Heart left ventricle (tissue), 16 donors: ENCODE data around the gene PSMB4. TPM values are rescaled to one million over a fixed set of nuclear protein-coding genes. Genes with fewer than 3 reads are reported as not detected.
A peak's percentile ranks its signal among the peaks of the same experiment; 100 is the strongest.
"Not testable (repeated sequence)": the region's sequence is repeated elsewhere in the genome, so short reads cannot be mapped to it uniquely, and the experiment has no call there.

Experiments used
- ATAC-seq, 4 donors: fragments of 200-7000 bp; cut with Tn5 transposase; one replicate each; pipeline ENCODE4 v1.9.1; 2020 to 2022; ENCODE audit warnings: moderate library complexity in 4 of 4, mild to moderate bottlenecking in 3 of 4, moderate number of reproducible peaks in 1 of 4
- DNase-seq, 5 donors: peaks; one replicate each; pipeline ENCODE4 v3.0.0-alpha.2; 2020
- H3K27ac ChIP-seq, 12 donors: fragments of 200-600 bp; sonication (generic) in 4 of 12; one replicate each; pipeline versions ENCODE4 v1.5.0 to v1.8.0; 2016 to 2022; ENCODE audit warnings: mild to moderate bottlenecking in 2 of 12
- H3K27me3 ChIP-seq, 9 donors: fragments of 200-600 bp; sonication (generic) in 2 of 9; one replicate each; pipeline versions ENCODE4 v1.5.1 to v1.8.0; 2016 to 2022; ENCODE audit warnings: mild to moderate bottlenecking in 3 of 9
- H3K36me3 ChIP-seq, 9 donors: fragments of 200-600 bp; sonication (generic) in 2 of 9; one replicate each; pipeline versions ENCODE4 v1.5.0 to v1.8.0; 2018 to 2022; ENCODE audit warnings: mild to moderate bottlenecking in 2 of 9
- H3K4me1 ChIP-seq, 12 donors: fragments of 200-600 bp; sonication (generic) in 4 of 12; one replicate each; pipeline versions ENCODE4 v1.5.0 to v1.8.0; 2016 to 2022; ENCODE audit warnings: mild to moderate bottlenecking in 3 of 12
- H3K4me3 ChIP-seq, 12 donors: fragments of 200-600 bp; sonication (generic) in 4 of 12; one replicate each; pipeline versions ENCODE4 v1.5.0 to v1.8.0; 2017 to 2022; ENCODE audit warnings: mild to moderate bottlenecking in 9 of 12, moderate library complexity in 4 of 12
- H3K9me3 ChIP-seq, 12 donors: fragments of 200-600 bp; sonication (generic) in 4 of 12; one replicate each; pipeline versions ENCODE4 v1.5.0 to v1.8.0; 2016 to 2022; ENCODE audit warnings: mild to moderate bottlenecking in 1 of 12
- CTCF ChIP-seq, 12 donors: fragments of 200-600 bp; sonication (generic) in 4 of 12; IDR thresholded peaks; one replicate each; pipeline versions ENCODE4 v1.5.0 to v1.8.0; 2018 to 2022; ENCODE audit warnings: antibody characterized with exemption in 12 of 12, mild to moderate bottlenecking in 5 of 12
- POLR2A ChIP-seq, 2 donors: fragments of 450-650 bp; IDR thresholded peaks; one replicate each; pipeline ENCODE4 v1.6.1; 2017; ENCODE audit warnings: antibody characterized with exemption in 2 of 2, mild to moderate bottlenecking in 2 of 2, moderate library complexity in 2 of 2
- WGBS, 4 donors: extraction: QIAGEN DNeasy Blood & Tissue Kit in 2 of 4; methylation state at CpG; one replicate each; pipeline versions ENCODE4 v1.1.5 to v1.1.7; 2013 to 2018; 5-methylcytosine and 5-hydroxymethylcytosine counted together
- intact Hi-C, 10 donors: fragments of 100-400 bp; cut with DNase I; formaldehyde crosslinking; loops; one replicate each; pipeline versions ENCODE4 v1.11.1 to v1.14.2; 2022
- polyA plus RNA-seq, 2 donors: library from polyadenylated mRNA; stranded (reverse); fragments of 200-250 nt; gene quantifications; one replicate each; pipeline ENCODE4 v1.2.3, GENCODE V29; 2013
- total RNA-seq, 9 donors: library from RNA; depleted of rRNA in 2 of 9; stranded (reverse); fragments of >200 nt in 2 of 9; fragmentation: NEBNext Ultra II Directional in 3 of 9; extraction: Animal tissue kit (Norgen Biotek cat#: 25700) in 3 of 9; gene quantifications; one replicate each; pipeline versions ENCODE4 v1.1.0 to v1.2.4, GENCODE V29; 2016 to 2023
- donor health status: ischemic (EF 13 %, LVEDD 7.1; RV severe dilation, severe dysfunction).
- donor health status: healthy with polysubstance abuse.
- donor health status: DM: no; HTN: yes; CAD: no.
- donor health status: DM: no; HTN: no; CAD: no.
- donor health status: ischemic (EF 25% LVEDD 6.9; RV normal size, moderate dysfunction).
- donor health status: ischemic (EF 25% LVEDD 5.7; RV mildly dilated, moderate dysfunction).
- donor health status: healthy.
- donor health status: DM: yes; HTN: yes; CAD: no.
- donor health status: ischemic (EF 35%, LVEDD 5.7; RV mildly dilated, moderate dysfunction).
- donor health status: nonischemic (EF 11% LVEDD 7.7; RV severe dilation, severe dysfunction).
- donor health status: DM: yes; HTN: yes; CAD: no.
- donor health status: PGD.
- donor health status: ischemic (EF 29% LVEDD 5.4; RV normal size, mild dysfunction).
- donor health status: nonischemic (EF 23%, LVEDD 6.1; RV moderate dilation, normal function).

PSMB4 gene
- total and polyA plus RNA-seq, 11 donors = 173 to 367 (median 212) TPM

DNA sequence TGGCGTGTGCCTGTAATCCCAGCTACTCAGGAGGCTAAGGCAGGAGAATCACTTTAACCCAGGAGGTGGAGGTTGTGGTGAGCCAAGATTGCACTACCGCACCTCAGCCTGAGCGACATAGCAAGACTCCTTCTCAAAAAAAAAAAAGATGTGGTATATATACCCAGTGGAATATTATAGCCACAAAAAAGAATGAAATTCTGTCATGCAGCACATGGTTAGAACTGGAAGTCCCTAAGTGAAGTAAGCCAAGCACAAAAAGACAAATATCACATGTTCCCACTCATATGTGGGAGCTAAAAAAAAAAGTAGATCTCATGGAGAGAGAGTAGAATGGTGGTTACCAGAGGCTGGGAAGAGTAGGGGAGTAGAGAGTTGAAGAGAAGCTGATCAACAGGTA lies 18.7 kb downstream of the PSMB4 start:
- no peak for TF ChIP-seq CTCF (IDR thresholded peaks at IDR 0.05)
- TF ChIP-seq POLR2A (IDR thresholded peaks at IDR 0.05) = no peak
- ATAC-seq (no peak), DNase-seq (no peak)
- Histone ChIP-seq H3K27ac (no peak overlapping the region), H3K36me3 (peaks cover 0 to 100% (median 93%) of the 10 kb centered on the region in 9 donors), H3K9me3 (no peaks in the 10 kb centered on the region), H3K4me3 (no peak overlapping the region), H3K27me3 (no peaks in the 10 kb centered on the region), H3K4me1 (no peaks in the 10 kb centered on the region)
- intact Hi-C loops = no loop called here
- 92 to 98% (median 97%) methylated on average over 3 of the region's 3 CpGs for WGBS, 4 donors

GRCh38 chr1:151419819-151420218 lies 20.4 kb downstream of the PSMB4 start:
- 72 to 97% (median 87%) methylated on average over 5 of the region's 5 CpGs for WGBS, 4 donors
- Histone ChIP-seq H3K9me3 (no peaks in the 10 kb centered on the region), H3K4me1 (peaks cover 0 to 3% (median 0%) of the 10 kb centered on the region in 12 donors), H3K27me3 (no peaks in the 10 kb centered on the region), H3K4me3 (no peak overlapping the region), H3K36me3 (peaks cover 0 to 100% (median 93%) of the 10 kb centered on the region in 9 donors), H3K27ac (no peak overlapping the region)
- intact Hi-C loops = no loop called here
- no peak for DNase-seq
- TF ChIP-seq CTCF (IDR thresholded peaks at IDR 0.05) (no peak), POLR2A (IDR thresholded peaks at IDR 0.05) (no peak)
- ATAC-seq = no peak

- H3K9me3 ChIP-seq = no peaks in the 10 kb centered on the region
- no peak overlapping the region for H3K4me3 ChIP-seq
- no peaks in the 10 kb centered on the region for H3K27me3 ChIP-seq
- intact Hi-C loops = no loop called here
- peak overlapping the region in 1 of 12 donors; percentile 19 for H3K27ac ChIP-seq
- no peak for DNase-seq
- whole genome bisulfite sequencing, 4 donors = 43 to 53% (median 49%) methylated on average over 2 of the region's 2 CpGs
- ATAC-seq = peak in 1 of 4 donors; percentile 38
- H3K36me3 ChIP-seq = peaks cover 0 to 100% (median 100%) of the 10 kb centered on the region in 9 donors
- peaks cover 0 to 13% (median 0%) of the 10 kb centered on the region in 12 donors for H3K4me1 ChIP-seq
- TF ChIP-seq CTCF (IDR thresholded peaks at IDR 0.05) (no peak), POLR2A (IDR thresholded peaks at IDR 0.05) (no peak)
Observed at GRCh38 chr1:151425103-151425502, 25.7 kb downstream of the PSMB4 start.

- DNase-seq (no peak), ATAC-seq (no peak)
- 92 to 96% (median 94%) methylated on average over 7 of the region's 7 CpGs for WGBS, 4 donors
- Histone ChIP-seq H3K4me1 (peaks cover 0 to 13% (median 0%) of the 10 kb centered on the region in 12 donors), H3K4me3 (no peak overlapping the region), H3K27me3 (no peaks in the 10 kb centered on the region), H3K27ac (no peak overlapping the region), H3K9me3 (no peaks in the 10 kb centered on the region), H3K36me3 (peaks cover 0 to 80% (median 76%) of the 10 kb centered on the region in 9 donors)
- no peak for TF ChIP-seq POLR2A (IDR thresholded peaks at IDR 0.05)
- TF ChIP-seq CTCF (IDR thresholded peaks at IDR 0.05) = no peak
- intact Hi-C loops = no loop called here
Observed at GRCh38 chr1:151428068-151428467, 28.7 kb downstream of the PSMB4 start.

GRCh38 chr1:151433827-151434226 lies 34.5 kb downstream of the PSMB4 start:
- intact Hi-C loops, H3K27me3 ChIP-seq, H3K27ac ChIP-seq, ATAC-seq, H3K4me3 ChIP-seq, DNase-seq, H3K9me3 ChIP-seq: not testable (repeated sequence)
- 93 to 95% (median 94%) methylated on average over 5 of the region's 5 CpGs for WGBS, 4 donors
- Histone ChIP-seq H3K36me3 (peaks cover 0 to 49% (median 40%) of the 10 kb centered on the region in 9 donors), H3K4me1 (peaks cover 0 to 23% (median 4%) of the 10 kb centered on the region in 12 donors)
